Small intestine (tissue), 7 donors: ENCODE measurements around the gene SMIM8. TPM values are rescaled to one million over a fixed set of nuclear protein-coding genes. Genes with fewer than 3 reads are reported as not detected.

ENCODE experiments used
- DNase-seq, 2 donors: peaks; one replicate each; pipeline versions ENCODE4 v3.0.0 to v3.0.0-alpha.2; 2013
- FAIRE-seq: peaks from 2 replicates; lab custom pipeline; 2012; peaks lifted over from hg19 to GRCh38; lab: Jason Lieb, UNC
- H3K27ac ChIP-seq, 3 donors: one replicate each; pipeline ENCODE4 v1.5.1; 2013; ENCODE audit warnings: low read length in 2 of 3, mild to moderate bottlenecking in 2 of 3, control low read depth in 1 of 3, inconsistent platforms in 1 of 3, low read depth in 1 of 3, moderate library complexity in 1 of 3
- H3K27me3 ChIP-seq, 3 donors: one replicate each; pipeline ENCODE4 v1.6.1; 2013; ENCODE audit warnings: low read length in 3 of 3, inconsistent platforms in 1 of 3; ENCODE audit not compliant: control insufficient read depth in 3 of 3, insufficient read depth in 3 of 3
- H3K36me3 ChIP-seq, 3 donors: one replicate each; pipeline ENCODE4 v1.6.1; 2013; ENCODE audit warnings: low read length in 3 of 3, inconsistent platforms in 1 of 3, low read depth in 1 of 3, mild to moderate bottlenecking in 1 of 3, moderate library complexity in 1 of 3; ENCODE audit not compliant: control insufficient read depth in 3 of 3, insufficient read depth in 2 of 3
- H3K4me1 ChIP-seq, 3 donors: one replicate each; pipeline ENCODE4 v1.6.1; 2013; ENCODE audit warnings: low read length in 2 of 3, inconsistent platforms in 1 of 3, low read depth in 1 of 3, mild to moderate bottlenecking in 1 of 3, moderate library complexity in 1 of 3; ENCODE audit not compliant: control insufficient read depth in 3 of 3, insufficient read depth in 2 of 3
- H3K4me3 ChIP-seq, 3 donors: one replicate each; pipeline ENCODE4 v1.5.1; 2013; ENCODE audit warnings: low read length in 3 of 3, control low read depth in 1 of 3, inconsistent platforms in 1 of 3, low read depth in 1 of 3, mild to moderate bottlenecking in 1 of 3, moderate library complexity in 1 of 3
- H3K9me3 ChIP-seq, 2 donors: one replicate each; pipeline ENCODE4 v1.6.1; 2013; ENCODE audit warnings: low read depth in 1 of 2, low read length in 1 of 2; ENCODE audit not compliant: control insufficient read depth in 2 of 2, insufficient read depth in 1 of 2
- WGBS, 3 donors: extraction: QIAGEN DNeasy Blood & Tissue Kit; methylation state at CpG; one replicate each; pipeline ENCODE4 v1.1.7; 2013; 5-methylcytosine and 5-hydroxymethylcytosine counted together
- polyA plus RNA-seq, 4 donors: library from polyadenylated mRNA; stranded (reverse) in 3 of 4; unstranded in 1 of 4; fragments of 200-250 nt in 3 of 4; fragments of 120-200 nt in 1 of 4; gene quantifications; one replicate each; pipeline versions ENCODE4 v1.2.1 to v1.2.3, GENCODE V29; 2013
- donor health status: healthy with polysubstance abuse.
- donor health status: control.
- donor health status: control.
- donor health status: Bipolar disorder and iron deficiency.
- donor health status: healthy.

The SMIM8 gene
- polyA plus RNA-seq, 4 donors = 4.1 to 10.6 (median 5.7) TPM

GRCh38 chr6:87378947-87379346 lies 56.6 kb downstream of the SMIM8 start:
- Histone ChIP-seq H3K9me3 (no peaks in the 10 kb centered on the region), H3K4me1 (no peaks in the 10 kb centered on the region), H3K27me3 (no peaks in the 10 kb centered on the region), H3K4me3 (no peak overlapping the region), H3K36me3 (peaks cover 0 to 2% (median 0%) of the 10 kb centered on the region in 3 donors), H3K27ac (no peak overlapping the region)
- DNase-seq (no peak), FAIRE-seq (no peak)
- WGBS, 3 donors = 79 to 93% (median 85%) methylated on average over 4 of the region's 4 CpGs

- H3K27me3 ChIP-seq = no peaks in the 10 kb centered on the region
- WGBS, 3 donors = 88 to 93% (median 92%) methylated on average over 5 of the region's 5 CpGs
- DNase-seq (no peak), FAIRE-seq (no peak)
- H3K27ac ChIP-seq = no peak overlapping the region
- H3K36me3 ChIP-seq = no peaks in the 10 kb centered on the region
- no peaks in the 10 kb centered on the region for H3K4me1 ChIP-seq
- H3K9me3 ChIP-seq = no peaks in the 10 kb centered on the region
- no peak overlapping the region for H3K4me3 ChIP-seq
These were observed 60.5 kb downstream of the SMIM8 start for GRCh38 chr6:87382861-87383260.

GRCh38 chr6:87384038-87384437 lies 61.6 kb downstream of the SMIM8 start:
- Histone ChIP-seq H3K4me1 (no peaks in the 10 kb centered on the region), H3K27ac (no peak overlapping the region), H3K27me3 (no peaks in the 10 kb centered on the region), H3K36me3 (no peaks in the 10 kb centered on the region), H3K4me3 (no peak overlapping the region), H3K9me3 (no peaks in the 10 kb centered on the region)
- DNase-seq (no peak), FAIRE-seq (no peak)
- WGBS, 3 donors = 61 to 70% (median 63%) methylated on average over 1 of the region's 1 CpG

- H3K36me3 ChIP-seq = no peaks in the 10 kb centered on the region
- H3K9me3 ChIP-seq = no peaks in the 10 kb centered on the region
- FAIRE-seq = no peak
- H3K27me3 ChIP-seq = no peaks in the 10 kb centered on the region
- WGBS, 3 donors = 88 to 94% (median 89%) methylated on average over 3 of the region's 3 CpGs
- DNase-seq = no peak
- no peak overlapping the region for H3K27ac ChIP-seq
- H3K4me3 ChIP-seq = no peak overlapping the region
- H3K4me1 ChIP-seq = no peaks in the 10 kb centered on the region
These were observed 62.1 kb downstream of the SMIM8 start for GRCh38 chr6:87384449-87384848.

GRCh38 chr6:87391334-87391733 lies 68.9 kb downstream of the SMIM8 start:
- Histone ChIP-seq H3K9me3 (no peaks in the 10 kb centered on the region), H3K4me3 (no peak overlapping the region), H3K4me1 (no peaks in the 10 kb centered on the region), H3K27ac (no peak overlapping the region), H3K36me3 (no peaks in the 10 kb centered on the region), H3K27me3 (no peaks in the 10 kb centered on the region)
- FAIRE-seq = no peak
- DNase-seq = peak; percentile 40 to 53
- 46 to 60% (median 58%) methylated on average over 3 of the region's 3 CpGs for WGBS, 3 donors

Other genes with a start within 250 kb of the SMIM8 start
- under 1 TPM in 1 of 4 donors, not detected in 3; 0.16 TPM for gene CGA, start 227.5 kb upstream of the SMIM8 start, polyA plus RNA-seq
- gene ZNF292, start 167.0 kb upstream of the SMIM8 start, polyA plus RNA-seq = 10 to 100 TPM in 1 of 4 donors, 1 to 10 TPM in 3; 3.8 to 25.2 (median 5.8) TPM
- gene GJB7, start 6.7 kb downstream of the SMIM8 start, polyA plus RNA-seq = under 1 TPM in 1 of 4 donors, not detected in 3; 0.03 TPM
- 1 to 10 TPM in 2 of 4 donors, under 1 TPM in 1, not detected in 1; 0.52 to 2.5 (median 2.4) TPM for gene C6orf163, start 22.2 kb downstream of the SMIM8 start, polyA plus RNA-seq
- under 1 TPM in 2 of 4 donors, not detected in 2; 0.03 to 0.06 TPM for gene CFAP206, start 85.4 kb downstream of the SMIM8 start, polyA plus RNA-seq
- 10 to 100 TPM; 15.4 to 40.6 (median 17.7) TPM for gene SLC35A1, start 150.4 kb downstream of the SMIM8 start, polyA plus RNA-seq